Measurements from ENCODE around the gene PLA2G2C. TPM values are rescaled to one million over a fixed set of nuclear protein-coding genes. Genes with fewer than 3 reads are reported as not detected.
A peak's percentile ranks its signal among the peaks of the same experiment; 100 is the strongest.

PLA2G2C gene
- total and polyA plus RNA-seq, 2 donors (not counting 3 experiments of a cell fraction or from before 2014, with no cell fraction given), result not detected

DNA sequence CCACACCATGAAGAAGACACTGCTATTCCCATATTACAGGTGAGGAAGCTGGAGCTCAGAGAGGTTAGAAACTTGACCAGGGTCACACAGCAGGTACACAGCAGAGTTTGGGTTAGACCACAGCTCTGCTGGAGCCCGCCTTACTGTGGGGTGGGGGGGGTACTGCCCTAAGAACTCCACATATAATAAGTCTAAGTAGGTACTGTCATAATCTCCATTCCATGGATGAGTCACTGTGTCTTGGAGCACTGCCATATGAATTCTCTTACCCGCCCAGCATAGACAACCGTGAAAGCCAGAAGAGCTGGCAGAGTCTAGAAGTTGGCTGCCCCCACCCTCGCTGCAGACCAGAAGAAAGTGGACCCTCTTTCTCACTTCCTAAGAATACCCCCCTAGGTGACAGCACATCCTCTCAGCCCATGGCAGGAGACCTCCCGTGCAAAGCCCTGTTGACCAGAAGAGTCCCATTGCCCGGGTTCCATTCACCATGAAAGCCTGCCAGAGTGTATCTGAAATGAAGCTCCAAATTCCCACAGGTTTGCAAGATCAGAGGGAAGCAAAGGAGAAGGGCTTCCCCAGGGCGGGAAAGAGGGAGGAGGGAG, 61.8 kb downstream of the PLA2G2C start:
- Histone ChIP-seq H3K4me3 (replicated peaks in 1 of 3; ENCODE audit: insufficient read depth in 1 of 3, low read depth in 1 of 3, low read length in 3 of 3) (no peak overlapping the region), H3K9me1 (replicated peaks; ENCODE audit: control insufficient read depth, extremely low read depth, insufficient read depth, low read length) (no peaks in the 10 kb centered on the region), H3K79me2 (ENCODE audit: control insufficient read depth, insufficient read depth, low read length) (no peaks in the 10 kb centered on the region), H3K9me3 (replicated peaks; ENCODE audit: control insufficient read depth, insufficient read depth, low read length) (no peaks in the 10 kb centered on the region), H3K4me1 (ENCODE audit: control insufficient read depth, extremely low read depth, insufficient read depth, low read length) (no peaks in the 10 kb centered on the region), H3K4me2 (ENCODE audit: insufficient read depth, low read length) (no peak overlapping the region), H2AFZ (ENCODE audit: low read depth, low read length) (no peak overlapping the region), H3K27me3 (ENCODE audit: control insufficient read depth in 2 of 2, insufficient read depth in 2 of 2, low read length in 2 of 2) (peaks cover 1 to 3% of the 10 kb centered on the region in 2 experiments), H3K9ac (replicated peaks; ENCODE audit: extremely low read depth, insufficient read depth, low read length) (no peak overlapping the region), H3K27ac (ENCODE audit: insufficient read depth, low read depth, low read length) (no peak overlapping the region), H3K36me3 (ENCODE audit: control insufficient read depth in 2 of 2, extremely low read depth in 1 of 2, insufficient read depth in 2 of 2, low read length in 2 of 2) (no peaks in the 10 kb centered on the region), H4K20me1 (replicated peaks; ENCODE audit: control insufficient read depth, extremely low read depth, insufficient read depth, low read length) (no peaks in the 10 kb centered on the region)
- DNase-seq (ENCODE audit: low read depth, low spot score) (peak; percentile 65), FAIRE-seq (peak; percentile 55)
- POLR2A ChIA-PET, result no interaction called here
- no TSS peak for BruUV-seq (replicated peaks)
- CTCF ChIA-PET, result interaction anchor here (0.8 to 1.3 kb wide), 4 partner anchors 14 to 38 kb away, joined by 3 to 7 read pairs (median 4); no protein-coding TSS in a partner anchor
- intact Hi-C loops (cut with micrococcal nuclease) (no loop called here), dilution Hi-C loops (cut with MboI; ENCODE audit: extremely low pct_ligation_motif_present, low sequenced_read_pairs) (no loop called here)
- TF ChIP-seq, protein P1, sequence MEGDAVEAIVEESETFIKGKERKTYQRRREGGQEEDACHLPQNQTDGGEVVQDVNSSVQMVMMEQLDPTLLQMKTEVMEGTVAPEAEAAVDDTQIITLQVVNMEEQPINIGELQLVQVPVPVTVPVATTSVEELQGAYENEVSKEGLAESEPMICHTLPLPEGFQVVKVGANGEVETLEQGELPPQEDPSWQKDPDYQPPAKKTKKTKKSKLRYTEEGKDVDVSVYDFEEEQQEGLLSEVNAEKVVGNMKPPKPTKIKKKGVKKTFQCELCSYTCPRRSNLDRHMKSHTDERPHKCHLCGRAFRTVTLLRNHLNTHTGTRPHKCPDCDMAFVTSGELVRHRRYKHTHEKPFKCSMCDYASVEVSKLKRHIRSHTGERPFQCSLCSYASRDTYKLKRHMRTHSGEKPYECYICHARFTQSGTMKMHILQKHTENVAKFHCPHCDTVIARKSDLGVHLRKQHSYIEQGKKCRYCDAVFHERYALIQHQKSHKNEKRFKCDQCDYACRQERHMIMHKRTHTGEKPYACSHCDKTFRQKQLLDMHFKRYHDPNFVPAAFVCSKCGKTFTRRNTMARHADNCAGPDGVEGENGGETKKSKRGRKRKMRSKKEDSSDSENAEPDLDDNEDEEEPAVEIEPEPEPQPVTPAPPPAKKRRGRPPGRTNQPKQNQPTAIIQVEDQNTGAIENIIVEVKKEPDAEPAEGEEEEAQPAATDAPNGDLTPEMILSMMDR (IDR thresholded peaks at IDR 0.05; ENCODE audit: extremely low read depth in 1 of 2, insufficient read depth in 1 of 2, low read depth in 1 of 2, low read length in 2 of 2), result no peak
- TF ChIP-seq FOS (IDR thresholded peaks at IDR 0.05; ENCODE audit: borderline replicate concordance, insufficient read depth, low read length) (peak; percentile 44), JUN (IDR thresholded peaks at IDR 0.05; ENCODE audit: borderline replicate concordance, insufficient read depth, insufficient read length, low read depth) (peak; percentile 51)

Measured in endothelial cell of umbilical vein (primary cell).